K562 (cell line): Measurements from ENCODE around the gene CCNY. TPM values are rescaled to one million over a fixed set of nuclear protein-coding genes. Genes with fewer than 3 reads are reported as not detected.

Experiments
- ADNP ChIP-seq: fragments of 200-800 bp; sonication (Bioruptor generic); IDR thresholded peaks from 2 replicates; pipeline ENCODE4 v1.6.1; 2016; ENCODE audit warnings: missing genetic modification characterization, missing compliant biosample characterization
- AFF1 ChIP-seq, 2 experiments: fragments of 450-650 bp; IDR thresholded peaks; 2 replicates each; pipeline ENCODE4 v1.6.1; 2018; ENCODE audit warnings: mild to moderate bottlenecking in 2 of 2, low read depth in 1 of 2; ENCODE audit not compliant: partially characterized antibody in 2 of 2
- ARID1B ChIP-seq: fragments of 450-650 bp; IDR thresholded peaks from 2 replicates; pipeline ENCODE4 v1.6.1; 2016; ENCODE audit warnings: antibody characterized with exemption, mild to moderate bottlenecking, inconsistent platforms
- EHMT2 ChIP-seq: fragments of 450-650 bp; IDR thresholded peaks from 2 replicates; pipeline ENCODE4 v1.6.1; 2018; ENCODE audit warnings: antibody characterized with exemption
- FOXK2 ChIP-seq, 2 experiments: fragments of 450-650 bp; IDR thresholded peaks in 1 of 2; conservative IDR thresholded peaks in 1 of 2; 2 replicates each; pipeline ENCODE4 v1.6.1; 2016; ENCODE audit warnings: low read depth in 2 of 2, mild to moderate bottlenecking in 1 of 2
- HDGF ChIP-seq: fragments of 450-650 bp; IDR thresholded peaks from 2 replicates; pipeline ENCODE4 v1.6.1; 2016
- HMBOX1 ChIP-seq: sonication (generic); IDR thresholded peaks from 2 replicates; pipeline ENCODE4 v1.6.1; 2016
- IRF9 ChIP-seq: fragments of 450-650 bp; IDR thresholded peaks from 2 replicates; pipeline ENCODE4 v1.6.1; 2016; ENCODE audit warnings: missing biosample characterization, missing genetic modification characterization
- JUN ChIP-seq, 2 experiments: sonication (generic) in 1 of 2; formaldehyde crosslinking in 1 of 2; IDR thresholded peaks; 2 replicates each; pipeline versions ENCODE4 v1.6.1 to v1.8.0; 2012 to 2022; ENCODE audit warnings: borderline replicate concordance in 2 of 2, mild to moderate bottlenecking in 2 of 2, improper control_type of control experiment in 1 of 2, low read depth in 1 of 2, low read length in 1 of 2, missing genetic modification reagents in 1 of 2
- KAT2B ChIP-seq: IDR thresholded peaks from one replicate; pipeline ENCODE4 v1.6.1; 2012; ENCODE audit warnings: low read depth, mild to moderate bottlenecking, control low read depth, inconsistent platforms, low read length, moderate library complexity
- RBM34 ChIP-seq: fragments of 200-400 bp; formaldehyde crosslinking; IDR thresholded peaks from 2 replicates; pipeline ENCODE4 v1.6.1; 2018; ENCODE audit warnings: low read length, borderline replicate concordance; ENCODE audit not compliant: insufficient read depth
- SIN3A ChIP-seq, 2 experiments: fragments of 150-350 bp in 1 of 2; IDR thresholded peaks; 2 replicates each; pipeline ENCODE4 v1.6.1; 2011 to 2016; ENCODE audit warnings: borderline replicate concordance in 2 of 2, low read depth in 2 of 2, low read length in 2 of 2, mild to moderate bottlenecking in 2 of 2, moderate library complexity in 2 of 2; ENCODE audit not compliant: control insufficient read depth in 1 of 2
- TOE1 ChIP-seq, 2 experiments: fragments of 450-650 bp in 1 of 2; sonication (generic) in 1 of 2; formaldehyde crosslinking in 1 of 2; IDR thresholded peaks; 2 replicates each; pipeline versions ENCODE4 v1.7.1 to v1.8.0; 2016 to 2022; ENCODE audit warnings: borderline replicate concordance in 2 of 2, mild to moderate bottlenecking in 2 of 2, antibody characterized with exemption in 1 of 2, inconsistent platforms in 1 of 2, low read depth in 1 of 2, missing genetic modification reagents in 1 of 2, moderate library complexity in 1 of 2
- ZC3H4 ChIP-seq: sonication (generic); formaldehyde crosslinking; IDR thresholded peaks from 2 replicates; pipeline ENCODE4 v1.9.0; 2021; ENCODE audit warnings: missing genetic modification reagents, borderline replicate concordance
- ZNF707 ChIP-seq: fragments of 250-450 bp; sonication (Bioruptor Pico); conservative IDR thresholded peaks from 2 replicates; pipeline ENCODE4 v1.8.0; 2022; ENCODE audit warnings: inconsistent platforms, mild to moderate bottlenecking, moderate library complexity
- polyA plus RNA-seq, 8 experiments: library from polyadenylated mRNA; depleted of rRNA in 4 of 8; stranded (reverse) in 5 of 8; unstranded in 3 of 8; fragments of >200 nt; fragmentation: Nextera tagmentation in 2 of 8; fragmentation: Illumina TruSeq in 1 of 8; extraction: Ambion mirVana in 2 of 8; extraction: Trizol in 1 of 8; gene quantifications; 2 replicates each; pipeline versions ENCODE4 v1.2.1 to v1.2.3, GENCODE V29; 2011 to 2014; ENCODE audit warnings: inconsistent platforms in 1 of 8, missing spikeins in 1 of 8
- total RNA-seq, 7 experiments: library from RNA; depleted of rRNA in 6 of 7; stranded (reverse); fragments of >200 nt in 6 of 7; fragmentation: Illumina TruSeq in 2 of 7; extraction: Trizol in 2 of 7; gene quantifications; 2 replicates each; pipeline versions ENCODE4 v1.2.1 to v1.2.3, GENCODE V29; 2011 to 2021; ENCODE audit warnings: low replicate concordance in 1 of 7
- TF ChIP-seq, protein P1 (sequence below): sonication (generic); formaldehyde crosslinking; IDR thresholded peaks from 2 replicates; pipeline ENCODE4 v1.8.1; 2023; ENCODE audit warnings: mild to moderate bottlenecking, missing genetic modification reagents
- TF ChIP-seq, protein P2 (sequence below): sonication (generic); formaldehyde crosslinking; IDR thresholded peaks from 2 replicates; pipeline ENCODE4 v1.8.0; 2022; ENCODE audit warnings: mild to moderate bottlenecking, missing genetic modification reagents

CCNY gene
- total and polyA plus RNA-seq, 9 of the 15 experiments (the other 6 are each of a cell fraction or from before 2014, with no cell fraction given): 8.4 to 109 (median 38.6) TPM

DNA sequence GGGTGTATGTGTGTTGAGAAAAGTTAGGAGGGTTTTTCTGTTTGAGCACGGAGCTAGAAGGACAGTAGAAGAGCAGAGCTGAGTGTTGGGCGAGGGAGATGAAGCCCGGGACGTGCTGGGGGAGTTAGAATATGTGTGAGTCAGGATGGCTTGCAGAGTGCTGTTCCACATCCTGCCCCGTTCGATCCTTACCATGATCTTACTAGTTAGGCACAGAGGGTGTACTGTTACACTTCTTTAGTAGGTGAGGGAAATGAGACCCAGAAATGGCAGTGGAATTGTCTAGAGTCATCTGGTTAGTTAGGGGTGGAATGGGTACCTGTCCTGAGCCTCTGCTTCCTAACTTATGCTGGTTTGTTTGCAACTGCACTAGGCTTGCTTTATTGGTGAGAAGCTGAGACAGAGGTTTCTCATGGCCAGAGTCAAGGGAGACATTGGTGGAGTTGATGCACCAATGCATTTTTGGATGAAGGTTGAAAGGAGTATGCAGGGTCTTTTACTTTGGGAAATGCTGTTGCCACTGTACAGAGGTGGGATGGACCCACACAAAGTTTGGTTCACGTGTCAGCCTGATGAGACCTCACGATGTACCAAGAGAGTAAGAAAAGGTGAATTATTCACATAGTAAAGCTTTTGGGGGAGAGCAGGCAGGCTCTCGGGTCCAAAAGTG, 42.4 kb downstream of the CCNY start (continued):
- no peak for TF ChIP-seq KAT2B
- TF ChIP-seq ARID1B: no peak
- TF ChIP-seq, protein P1, sequence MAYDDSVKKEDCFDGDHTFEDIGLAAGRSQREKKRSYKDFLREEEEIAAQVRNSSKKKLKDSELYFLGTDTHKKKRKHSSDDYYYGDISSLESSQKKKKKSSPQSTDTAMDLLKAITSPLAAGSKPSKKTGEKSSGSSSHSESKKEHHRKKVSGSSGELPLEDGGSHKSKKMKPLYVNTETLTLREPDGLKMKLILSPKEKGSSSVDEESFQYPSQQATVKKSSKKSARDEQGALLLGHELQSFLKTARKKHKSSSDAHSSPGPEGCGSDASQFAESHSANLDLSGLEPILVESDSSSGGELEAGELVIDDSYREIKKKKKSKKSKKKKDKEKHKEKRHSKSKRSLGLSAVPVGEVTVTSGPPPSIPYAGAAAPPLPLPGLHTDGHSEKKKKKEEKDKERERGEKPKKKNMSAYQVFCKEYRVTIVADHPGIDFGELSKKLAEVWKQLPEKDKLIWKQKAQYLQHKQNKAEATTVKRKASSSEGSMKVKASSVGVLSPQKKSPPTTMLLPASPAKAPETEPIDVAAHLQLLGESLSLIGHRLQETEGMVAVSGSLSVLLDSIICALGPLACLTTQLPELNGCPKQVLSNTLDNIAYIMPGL (CRISPR knock-in tag): no peak
- no peak for TF ChIP-seq SIN3A (IDR thresholded peaks at IDR 0.05; ENCODE audit: borderline replicate concordance in 2 of 2, control insufficient read depth in 1 of 2, low read depth in 2 of 2, low read length in 2 of 2)
- no peak for TF ChIP-seq ZNF707 (CRISPR knock-in tag)
- TF ChIP-seq FOXK2 (conservative IDR thresholded peaks at IDR 0.05 in 1 of 2, IDR thresholded peaks at IDR 0.05 in 1 of 2; ENCODE audit: low read depth in 2 of 2): no peak
- peak; percentile 96 for TF ChIP-seq HMBOX1
- TF ChIP-seq, protein P2, sequence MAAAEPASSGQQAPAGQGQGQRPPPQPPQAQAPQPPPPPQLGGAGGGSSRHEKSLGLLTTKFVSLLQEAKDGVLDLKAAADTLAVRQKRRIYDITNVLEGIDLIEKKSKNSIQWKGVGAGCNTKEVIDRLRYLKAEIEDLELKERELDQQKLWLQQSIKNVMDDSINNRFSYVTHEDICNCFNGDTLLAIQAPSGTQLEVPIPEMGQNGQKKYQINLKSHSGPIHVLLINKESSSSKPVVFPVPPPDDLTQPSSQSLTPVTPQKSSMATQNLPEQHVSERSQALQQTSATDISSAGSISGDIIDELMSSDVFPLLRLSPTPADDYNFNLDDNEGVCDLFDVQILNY: no peak; the same call in 1 of the 2 replicates
- TF ChIP-seq ZC3H4: no peak
- TF ChIP-seq ADNP: no peak
- peak in 1 of 2 experiments; percentile 40 for TF ChIP-seq AFF1 (IDR thresholded peaks at IDR 0.05; ENCODE audit: low read depth in 1 of 2, partially characterized antibody in 2 of 2)
- TF ChIP-seq TOE1 (IDR thresholded peaks at IDR 0.05; ENCODE audit: borderline replicate concordance): no peak
- no peak for TF ChIP-seq TOE1 (CRISPR knock-in tag; IDR thresholded peaks at IDR 0.05; ENCODE audit: borderline replicate concordance, low read depth)
- no peak for TF ChIP-seq IRF9 (tag)
- no peak for TF ChIP-seq JUN (IDR thresholded peaks at IDR 0.05; ENCODE audit: borderline replicate concordance, low read depth, low read length)
- TF ChIP-seq JUN (CRISPR knock-in tag; IDR thresholded peaks at IDR 0.05; ENCODE audit: borderline replicate concordance): no peak
- no peak for TF ChIP-seq RBM34
- TF ChIP-seq EHMT2: no peak
- no peak; the same call in 1 of the 2 replicates for TF ChIP-seq HDGF
